Measurements from ENCODE around the gene DPP10.

DNA sequence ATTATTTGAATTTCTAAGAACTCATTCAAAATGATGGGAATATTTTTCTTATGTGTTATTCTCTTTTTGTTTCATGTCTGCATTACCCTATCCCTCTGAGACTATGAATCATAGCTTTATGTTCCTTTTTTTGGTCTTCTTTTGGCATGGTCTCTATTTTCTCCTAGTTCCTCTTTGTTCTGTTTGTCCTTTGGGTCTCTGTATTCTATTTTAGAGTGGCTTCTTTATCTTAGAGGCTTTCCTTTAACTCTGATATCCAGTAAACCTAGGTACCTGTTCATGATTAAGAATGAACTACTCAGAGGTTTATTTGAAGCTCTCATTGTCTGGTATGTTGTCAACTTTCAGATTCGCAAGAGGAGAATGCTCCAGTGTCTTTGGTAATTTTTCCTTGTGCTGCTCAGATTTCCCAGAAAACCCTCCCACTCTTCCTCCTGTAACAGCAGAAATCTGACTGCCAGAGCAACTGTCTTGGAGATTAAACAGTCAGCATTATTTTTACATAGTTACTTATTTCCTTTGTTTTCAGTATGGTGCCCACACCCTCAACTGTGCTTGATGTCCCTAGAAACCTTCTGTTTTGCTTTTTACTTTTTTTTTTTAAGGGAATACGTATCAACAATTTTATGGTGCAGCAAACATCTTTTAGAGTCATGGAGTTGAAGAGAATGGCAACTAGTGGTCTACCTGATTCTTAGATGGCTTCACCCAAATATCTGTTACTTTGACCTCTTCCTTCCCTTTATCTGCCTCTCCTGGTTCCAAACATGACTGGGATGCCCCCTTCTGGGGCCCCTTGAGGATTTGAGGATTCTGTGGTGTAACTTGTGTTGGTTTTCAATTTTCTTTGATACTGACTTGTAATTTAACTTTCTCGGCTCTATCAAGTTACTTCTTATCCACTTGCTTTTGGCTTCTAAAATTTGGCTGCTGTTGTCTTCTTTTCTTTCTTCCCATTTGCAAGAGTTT, 92.0 kb downstream of the DPP10 start:
- no peak for TF ChIP-seq POLR2A (IDR thresholded peaks at IDR 0.05; ENCODE audit: low read depth, low read length)
- no peak for TF ChIP-seq POLR2AphosphoS5 (IDR thresholded peaks at IDR 0.05; ENCODE audit: low read depth, low read length)
